HEK293 (cell line): ENCODE data around the gene TMTC1.

ENCODE experiments used
- CTCF ChIA-PET: fragments of 350-600 bp; formaldehyde crosslinking; extraction: SDS; loops from one replicate; lab custom pipeline; 2021; ENCODE audit warnings: antibody characterized with exemption; lab: Yijun Ruan, JAX
- POLR2A ChIA-PET: fragments of 300-600 bp; formaldehyde crosslinking; extraction: SDS; loops from one replicate; lab custom pipeline; 2020; ENCODE audit warnings: antibody characterized with exemption, inconsistent platforms; lab: Yijun Ruan, JAX
- H3K27ac ChIP-seq: fragments of 200-500 bp; sonication (Bioruptor generic); 2 replicates; pipeline ENCODE4 v1.5.1; 2014; ENCODE audit warnings: low read depth, low read length, control low read depth, inconsistent platforms; ENCODE audit errors: extremely low read depth
- H3K36me3 ChIP-seq, 2 experiments: fragments of 200-500 bp in 1 of 2; sonication (Bioruptor generic) in 1 of 2; 1 replicate in 1 of 2; 2 replicates in 1 of 2; pipeline ENCODE4 v1.5.1; 2014 to 2017; ENCODE audit warnings: inconsistent platforms in 2 of 2, low read length in 2 of 2; ENCODE audit not compliant: control insufficient read depth in 2 of 2, insufficient read depth in 1 of 2
- H3K4me1 ChIP-seq: fragments of 200-500 bp; sonication (Bioruptor generic); 2 replicates; pipeline ENCODE4 v1.5.1; 2014; ENCODE audit warnings: mild to moderate bottlenecking, low read length, inconsistent platforms; ENCODE audit not compliant: control insufficient read depth, insufficient read depth
- H3K4me3 ChIP-seq: 2 replicates; pipeline ENCODE4 v1.5.1; 2011; ENCODE audit warnings: low read depth, mild to moderate bottlenecking, control low read depth, low read length, moderate library complexity
- H3K9me3 ChIP-seq: fragments of 200-500 bp; sonication (Bioruptor generic); 2 replicates; pipeline ENCODE4 v1.5.1; 2014; ENCODE audit warnings: low read depth, low read length, inconsistent platforms; ENCODE audit not compliant: control insufficient read depth, insufficient read depth
- ATF2 ChIP-seq: fragments of 450-650 bp; formaldehyde crosslinking; IDR thresholded peaks from 2 replicates; pipeline ENCODE4 v1.5.1; 2016; ENCODE audit warnings: missing biosample characterization, missing genetic modification characterization, low read depth
- BCL11A ChIP-seq: fragments of 450-650 bp; formaldehyde crosslinking; IDR thresholded peaks from 2 replicates; pipeline ENCODE4 v1.5.1; 2016; ENCODE audit warnings: low read depth, missing biosample characterization, missing genetic modification characterization
- FEZF1 ChIP-seq: fragments of 450-650 bp; formaldehyde crosslinking; IDR thresholded peaks from 2 replicates; pipeline ENCODE4 v1.5.1; 2016; ENCODE audit warnings: missing biosample characterization, missing genetic modification characterization
- SP7 ChIP-seq: fragments of 450-650 bp; formaldehyde crosslinking; IDR thresholded peaks from 2 replicates; pipeline ENCODE4 v1.5.1; 2016; ENCODE audit warnings: missing biosample characterization, missing genetic modification characterization
- TRIM28 ChIP-seq: IDR thresholded peaks from 2 replicates; pipeline ENCODE4 v1.6.1; 2011; ENCODE audit warnings: low read length, control low read depth, borderline replicate concordance
- ZEB2 ChIP-seq: fragments of 450-650 bp; formaldehyde crosslinking; IDR thresholded peaks from 2 replicates; pipeline ENCODE4 v1.5.1; 2016; ENCODE audit warnings: missing biosample characterization, missing genetic modification characterization
- ZNF146 ChIP-seq: fragments of 450-650 bp; formaldehyde crosslinking; IDR thresholded peaks from 2 replicates; pipeline ENCODE4 v1.5.1; 2016; ENCODE audit warnings: missing biosample characterization, missing genetic modification characterization
- ZNF16 ChIP-seq: fragments of 450-650 bp; formaldehyde crosslinking; IDR thresholded peaks from 2 replicates; pipeline ENCODE4 v1.5.1; 2016; ENCODE audit warnings: low read depth, missing biosample characterization, missing genetic modification characterization
- ZNF169 ChIP-seq: fragments of 450-650 bp; formaldehyde crosslinking; IDR thresholded peaks from 2 replicates; pipeline ENCODE4 v1.5.1; 2016; ENCODE audit warnings: missing biosample characterization, missing genetic modification characterization
- ZNF175 ChIP-seq: fragments of 450-650 bp; formaldehyde crosslinking; IDR thresholded peaks from 2 replicates; pipeline ENCODE4 v1.5.1; 2016; ENCODE audit warnings: missing biosample characterization, missing genetic modification characterization
- ZNF221 ChIP-seq: fragments of 450-650 bp; formaldehyde crosslinking; IDR thresholded peaks from 2 replicates; pipeline ENCODE4 v1.5.1; 2017; ENCODE audit warnings: missing biosample characterization, missing genetic modification characterization, borderline replicate concordance
- ZNF223 ChIP-seq: fragments of 450-650 bp; formaldehyde crosslinking; IDR thresholded peaks from 2 replicates; pipeline ENCODE4 v1.5.1; 2016; ENCODE audit warnings: missing biosample characterization, missing genetic modification characterization
- ZNF24 ChIP-seq: fragments of 450-650 bp; formaldehyde crosslinking; IDR thresholded peaks from 2 replicates; pipeline ENCODE4 v1.5.1; 2016; ENCODE audit warnings: missing biosample characterization, missing genetic modification characterization
- ZNF292 ChIP-seq: fragments of 450-650 bp; formaldehyde crosslinking; IDR thresholded peaks from 2 replicates; pipeline ENCODE4 v1.5.1; 2016; ENCODE audit warnings: low read depth, missing biosample characterization, missing genetic modification characterization, borderline replicate concordance
- ZNF544 ChIP-seq: fragments of 450-650 bp; formaldehyde crosslinking; IDR thresholded peaks from 2 replicates; pipeline ENCODE4 v1.5.0; 2017; ENCODE audit warnings: missing biosample characterization, missing genetic modification characterization
- ZNF549 ChIP-seq: fragments of 450-650 bp; IDR thresholded peaks from 2 replicates; pipeline ENCODE4 v1.5.1; 2018; ENCODE audit warnings: missing biosample characterization, missing genetic modification characterization, mild to moderate bottlenecking, inconsistent platforms, moderate library complexity
- ZNF585B ChIP-seq: fragments of 450-650 bp; formaldehyde crosslinking; IDR thresholded peaks from 2 replicates; pipeline ENCODE4 v1.5.1; 2016; ENCODE audit warnings: missing biosample characterization, missing genetic modification characterization
- ZNF629 ChIP-seq: fragments of 450-650 bp; formaldehyde crosslinking; IDR thresholded peaks from 2 replicates; pipeline ENCODE4 v1.5.1; 2017; ENCODE audit warnings: missing biosample characterization, missing genetic modification characterization
- ZNF664 ChIP-seq: fragments of 450-650 bp; formaldehyde crosslinking; IDR thresholded peaks from 2 replicates; pipeline ENCODE4 v1.5.1; 2016; ENCODE audit warnings: missing biosample characterization, missing genetic modification characterization
- ZNF792 ChIP-seq: fragments of 450-650 bp; formaldehyde crosslinking; IDR thresholded peaks from 2 replicates; pipeline ENCODE4 v1.5.1; 2016; ENCODE audit warnings: missing biosample characterization, missing genetic modification characterization

The TMTC1 gene

GRCh38 chr12:29695800-29696199 is 87.9 kb downstream of the TMTC1 start:
- ChIA-PET POLR2A (no interaction called here), CTCF (no interaction called here)
- no peaks in the 10 kb centered on the region for H3K4me1 ChIP-seq
- no peaks in the 10 kb centered on the region for H3K9me3 ChIP-seq
- TF ChIP-seq ZNF629 (tag by site-specific recombination): no peak
- TF ChIP-seq ZNF24 (tag by site-specific recombination): no peak
- no peak for TF ChIP-seq BCL11A (tag by site-specific recombination)
- no peak for TF ChIP-seq ZNF664 (tag by site-specific recombination)
- TF ChIP-seq ZNF544 (tag by site-specific recombination): no peak
- no peak overlapping the region for H3K27ac ChIP-seq
- no peaks in the 10 kb centered on the region for H3K36me3 ChIP-seq
- no peak overlapping the region for H3K4me3 ChIP-seq

GRCh38 chr12:29695026-29695425 is 88.7 kb downstream of the TMTC1 start:
- POLR2A ChIA-PET: no interaction called here
- H3K27ac ChIP-seq: no peak overlapping the region
- no peaks in the 10 kb centered on the region for H3K9me3 ChIP-seq
- no peaks in the 10 kb centered on the region for H3K4me1 ChIP-seq
- no peaks in the 10 kb centered on the region for H3K36me3 ChIP-seq
- no peak overlapping the region for H3K4me3 ChIP-seq
- TF ChIP-seq ZNF292 (tag by site-specific recombination) (no peak), ZNF629 (tag by site-specific recombination) (0 out of 2 replicates have a peak, but pooled peaks have one; percentile 12), ZNF549 (tag by site-specific recombination) (no peak), ZNF585B (tag by site-specific recombination) (no peak), ATF2 (tag by site-specific recombination) (peak; percentile 39; the same call in 1 of the 2 replicates), ZNF223 (tag by site-specific recombination) (no peak)
- CTCF ChIA-PET: interaction anchor here (0.6 kb wide), 1 partner anchor 27 kb away, joined by 3 read pairs; no protein-coding TSS in a partner anchor

- CTCF ChIA-PET: no interaction called here
- H3K9me3 ChIP-seq: no peaks in the 10 kb centered on the region
- no peak for TF ChIP-seq ZNF16 (tag by site-specific recombination)
- no peak for TF ChIP-seq ZNF175 (tag by site-specific recombination)
- TF ChIP-seq ZNF169 (tag by site-specific recombination): no peak
- TF ChIP-seq FEZF1: no peak
- no peak for TF ChIP-seq ZNF146
- no peak for TF ChIP-seq ATF2 (tag by site-specific recombination)
- no peak for TF ChIP-seq ZEB2 (tag by site-specific recombination)
- TF ChIP-seq TRIM28: no peak
- no peak for TF ChIP-seq ZNF221 (tag by site-specific recombination)
- TF ChIP-seq ZNF792 (tag by site-specific recombination): no peak
- TF ChIP-seq SP7 (tag by site-specific recombination): no peak
- no peaks in the 10 kb centered on the region for H3K36me3 ChIP-seq
- no peak overlapping the region for H3K4me3 ChIP-seq
- POLR2A ChIA-PET: no interaction called here
- no peak overlapping the region for H3K27ac ChIP-seq
- no peaks in the 10 kb centered on the region for H3K4me1 ChIP-seq
These were observed 89.7 kb downstream of the TMTC1 start for GRCh38 chr12:29694002-29694401.
